ENCODE data around the gene SFTPA1.
"Not testable (repeated sequence)": the region's sequence is repeated elsewhere in the genome, so short reads cannot be mapped to it uniquely, and the experiment has no call there.

SFTPA1 gene

GRCh38 chr10:79615577-79615976 lies 4.8 kb downstream of the SFTPA1 start:
- TF ChIP-seq CTCF (IDR thresholded peaks at IDR 0.05; ENCODE audit: low read depth, low read length): no peak
- H3K4me3 ChIP-seq (ENCODE audit: low read depth, low read length): no peak overlapping the region
- DNase-seq (ENCODE audit: low read depth, low spot score): no peak
- in situ Hi-C loops (cut with HindIII; ENCODE audit: low sequenced_read_pairs): no loop called here

GRCh38 chr10:79616164-79616563 lies 5.4 kb downstream of the SFTPA1 start:
- no peak for TF ChIP-seq CTCF (IDR thresholded peaks at IDR 0.05; ENCODE audit: low read depth, low read length)
- no peak for DNase-seq (ENCODE audit: low read depth, low spot score)
- no peak overlapping the region for H3K4me3 ChIP-seq (ENCODE audit: low read depth, low read length)
- in situ Hi-C loops (cut with HindIII; ENCODE audit: low sequenced_read_pairs): no loop called here

- in situ Hi-C loops (cut with HindIII; ENCODE audit: low sequenced_read_pairs); DNase-seq (ENCODE audit: low read depth, low spot score); H3K4me3 ChIP-seq (ENCODE audit: low read depth, low read length): not testable (repeated sequence)
These were observed 12.9 kb downstream of the SFTPA1 start for GRCh38 chr10:79623663-79624062.

- in situ Hi-C loops (cut with HindIII; ENCODE audit: low sequenced_read_pairs): no loop called here
- no peak overlapping the region for H3K4me3 ChIP-seq (ENCODE audit: low read depth, low read length)
- no peak for DNase-seq (ENCODE audit: low read depth, low spot score)
- TF ChIP-seq CTCF (IDR thresholded peaks at IDR 0.05; ENCODE audit: low read depth, low read length): no peak
These were observed 16.3 kb downstream of the SFTPA1 start for GRCh38 chr10:79627075-79627474.

- TF ChIP-seq CTCF (IDR thresholded peaks at IDR 0.05; ENCODE audit: low read depth, low read length): no peak
- no peak for DNase-seq (ENCODE audit: low read depth, low spot score)
- in situ Hi-C loops (cut with HindIII; ENCODE audit: low sequenced_read_pairs): no loop called here
- no peak overlapping the region for H3K4me3 ChIP-seq (ENCODE audit: low read depth, low read length)
These were observed 17.3 kb downstream of the SFTPA1 start for GRCh38 chr10:79628083-79628482.

- no peak for TF ChIP-seq CTCF (IDR thresholded peaks at IDR 0.05; ENCODE audit: low read depth, low read length)
- no peak overlapping the region for H3K4me3 ChIP-seq (ENCODE audit: low read depth, low read length)
- no peak for DNase-seq (ENCODE audit: low read depth, low spot score)
- in situ Hi-C loops (cut with HindIII; ENCODE audit: low sequenced_read_pairs): no loop called here
These were observed 18.5 kb downstream of the SFTPA1 start for GRCh38 chr10:79628988-79629954.

- DNase-seq (ENCODE audit: low read depth, low spot score): no peak
- no peak overlapping the region for H3K4me3 ChIP-seq (ENCODE audit: low read depth, low read length)
- no peak for TF ChIP-seq CTCF (IDR thresholded peaks at IDR 0.05; ENCODE audit: low read depth, low read length)
- in situ Hi-C loops (cut with HindIII; ENCODE audit: low sequenced_read_pairs): no loop called here
These were observed 19.2 kb downstream of the SFTPA1 start for GRCh38 chr10:79629955-79630327.

- DNase-seq (ENCODE audit: low read depth, low spot score); in situ Hi-C loops (cut with HindIII; ENCODE audit: low sequenced_read_pairs); H3K4me3 ChIP-seq (ENCODE audit: low read depth, low read length): not testable (repeated sequence)
These were observed 26.0 kb downstream of the SFTPA1 start for GRCh38 chr10:79636654-79637199.

Data from astrocyte of the spinal cord (primary cell).